ENCODE data around the gene BFSP2. TPM values are rescaled to one million over a fixed set of nuclear protein-coding genes. Genes with fewer than 3 reads are reported as not detected.
A peak's percentile ranks its signal among the peaks of the same experiment; 100 is the strongest.

Gene BFSP2
- total and polyA plus RNA-seq, 2 experiments from 2014 or later, result not detected

- Histone ChIP-seq H3K27me3 (no peaks in the 10 kb centered on the region), H3K9me2 (replicated peaks; ENCODE audit: insufficient read depth) (no peaks in the 10 kb centered on the region), H3K79me2 (no peaks in the 10 kb centered on the region), H3K9me3 (ENCODE audit: low read depth) (no peaks in the 10 kb centered on the region), H3K36me3 (replicated peaks; ENCODE audit: insufficient read depth, low read depth) (no peaks in the 10 kb centered on the region), H3K4me1 (ENCODE audit: insufficient read depth) (peaks cover 11% of the 10 kb centered on the region), H3K4me3 (no peak overlapping the region), H4K20me1 (ENCODE audit: insufficient read depth, poor library complexity, severe bottlenecking) (no peaks in the 10 kb centered on the region), H3K27ac (no peak overlapping the region), H3K4me2 (peak overlapping the region; percentile 19), H2AFZ (no peak overlapping the region)
- no peak for DNase-seq (ENCODE audit: low spot score)
- TF ChIP-seq EZH2phosphoT487 (IDR thresholded peaks at IDR 0.05; ENCODE audit: low read depth, severe bottlenecking, unreplicated experiment) (no peak), EZH2 (IDR thresholded peaks at IDR 0.05; ENCODE audit: borderline replicate concordance) (no peak), CTCF (IDR thresholded peaks at IDR 0.05; ENCODE audit: poor library complexity) (no peak)
- 89% methylated on average over 5 of the region's 5 CpGs for WGBS (ENCODE audit: low lambda C conversion rate, missing lambda C conversion rate)
These were observed 16.1 kb upstream of the BFSP2 start for GRCh38 chr3:133383741-133384140.

- no peak for TF ChIP-seq EZH2 (IDR thresholded peaks at IDR 0.05; ENCODE audit: borderline replicate concordance)
- no peak for TF ChIP-seq EZH2phosphoT487 (IDR thresholded peaks at IDR 0.05; ENCODE audit: low read depth, severe bottlenecking, unreplicated experiment)
- TF ChIP-seq CTCF (IDR thresholded peaks at IDR 0.05; ENCODE audit: poor library complexity), result peak; percentile 93
- Histone ChIP-seq H3K79me2 (no peaks in the 10 kb centered on the region), H3K4me3 (no peak overlapping the region), H3K9me3 (ENCODE audit: low read depth) (no peaks in the 10 kb centered on the region), H4K20me1 (ENCODE audit: insufficient read depth, poor library complexity, severe bottlenecking) (no peaks in the 10 kb centered on the region), H3K4me2 (peak overlapping the region; percentile 19), H2AFZ (no peak overlapping the region), H3K27ac (no peak overlapping the region), H3K36me3 (replicated peaks; ENCODE audit: insufficient read depth, low read depth) (no peaks in the 10 kb centered on the region), H3K9me2 (replicated peaks; ENCODE audit: insufficient read depth) (no peaks in the 10 kb centered on the region), H3K27me3 (no peaks in the 10 kb centered on the region), H3K4me1 (ENCODE audit: insufficient read depth) (peaks cover 11% of the 10 kb centered on the region)
- 17% methylated on average over 13 of the region's 13 CpGs for WGBS (ENCODE audit: low lambda C conversion rate, missing lambda C conversion rate)
- DNase-seq (ENCODE audit: low spot score), result peak; percentile 89
These were observed 15.4 kb upstream of the BFSP2 start for GRCh38 chr3:133384331-133385027.

- no peaks in the 10 kb centered on the region for H4K20me1 ChIP-seq (ENCODE audit: insufficient read depth, poor library complexity, severe bottlenecking)
- TF ChIP-seq CTCF (IDR thresholded peaks at IDR 0.05; ENCODE audit: poor library complexity), result no peak
- TF ChIP-seq EZH2phosphoT487 (IDR thresholded peaks at IDR 0.05; ENCODE audit: low read depth, severe bottlenecking, unreplicated experiment), result no peak
- no peak for TF ChIP-seq EZH2 (IDR thresholded peaks at IDR 0.05; ENCODE audit: borderline replicate concordance)
- H2AFZ ChIP-seq, result no peak overlapping the region
- H3K4me1 ChIP-seq (ENCODE audit: insufficient read depth), result peaks cover 6% of the 10 kb centered on the region
- H3K79me2 ChIP-seq, result no peaks in the 10 kb centered on the region
- H3K36me3 ChIP-seq (replicated peaks; ENCODE audit: insufficient read depth, low read depth), result no peaks in the 10 kb centered on the region
- H3K27ac ChIP-seq, result no peak overlapping the region
- H3K9me2 ChIP-seq (replicated peaks; ENCODE audit: insufficient read depth), result no peaks in the 10 kb centered on the region
- no peaks in the 10 kb centered on the region for H3K9me3 ChIP-seq (ENCODE audit: low read depth)
- no peak overlapping the region for H3K4me3 ChIP-seq
- H3K27me3 ChIP-seq, result no peaks in the 10 kb centered on the region
- no peak for DNase-seq (ENCODE audit: low spot score)
- H3K4me2 ChIP-seq, result no peak overlapping the region
These were observed 13.0 kb upstream of the BFSP2 start for GRCh38 chr3:133386876-133387275.
